GM18867 (cell line): ENCODE results near the gene AP2M1.

Source experiments
- ATAC-seq: cut with Tn5 transposase; IDR thresholded peaks from one replicate; pipeline ENCODE4 v1.9.1; 2021; ENCODE audit warnings: mild to moderate bottlenecking, moderate library complexity; ENCODE audit not compliant: unreplicated experiment

AP2M1 gene

GRCh38 chr3:184177767-184178306 is 3.2 kb downstream of the AP2M1 start:
- no peak for ATAC-seq

GRCh38 chr3:184178521-184179138 is 4.0 kb downstream of the AP2M1 start:
- no peak for ATAC-seq

GRCh38 chr3:184180165-184180564 is 5.5 kb downstream of the AP2M1 start:
- no peak for ATAC-seq

- ATAC-seq, result no peak
Observed at GRCh38 chr3:184181596-184181995, 6.9 kb downstream of the AP2M1 start.

- no peak for ATAC-seq
Observed at GRCh38 chr3:184183679-184184078, 9.0 kb downstream of the AP2M1 start.

- no peak for ATAC-seq
Observed at GRCh38 chr3:184184546-184185230, 10.0 kb downstream of the AP2M1 start.

- ATAC-seq, result peak; percentile 87
Observed at GRCh38 chr3:184185461-184186183, 11.0 kb downstream of the AP2M1 start.

GRCh38 chr3:184186184-184186901 is 11.7 kb downstream of the AP2M1 start, which contains the start of gene ABCF3:
ABCF3 (plus strand) TSS chr3:184186199; CDS start chr3:184186208, 9 bp downstream.
- ATAC-seq, result peak; percentile 28

GRCh38 chr3:184186902-184187207 is 12.2 kb downstream of the AP2M1 start:
- no peak for ATAC-seq

GRCh38 chr3:184188080-184188479 is 13.4 kb downstream of the AP2M1 start:
- no peak for ATAC-seq

GRCh38 chr3:184189421-184189820 is 14.8 kb downstream of the AP2M1 start:
- ATAC-seq, result no peak

GRCh38 chr3:184192889-184193288 is 18.2 kb downstream of the AP2M1 start:
- no peak for ATAC-seq

GRCh38 chr3:184193991-184194539 is 19.4 kb downstream of the AP2M1 start:
- no peak for ATAC-seq

GRCh38 chr3:184196536-184196935 is 21.9 kb downstream of the AP2M1 start:
- no peak for ATAC-seq

GRCh38 chr3:184198509-184198908 is 23.9 kb downstream of the AP2M1 start:
- ATAC-seq, result no peak

GRCh38 chr3:184200825-184201224 is 26.2 kb downstream of the AP2M1 start:
- ATAC-seq, result no peak

- ATAC-seq, result no peak
Observed at GRCh38 chr3:184203526-184203925, 28.9 kb downstream of the AP2M1 start.

- no peak for ATAC-seq
Observed at GRCh38 chr3:184209146-184209923, 34.7 kb downstream of the AP2M1 start.

- no peak for ATAC-seq
Observed at GRCh38 chr3:184211297-184211696, 36.6 kb downstream of the AP2M1 start.

- ATAC-seq, result no peak
Observed at GRCh38 chr3:184211718-184212117, 37.1 kb downstream of the AP2M1 start.
